Inflammatory macrophage treated with lipopolysaccharide for 4 hours (primary cell): ENCODE results near the gene ARL14EP.

Source experiments
- DNase-seq: peaks from one replicate; pipeline ENCODE4 v3.0.0-alpha.2; 2020

Gene ARL14EP

GRCh38 chr11:30329150-30329940 is 6.4 kb downstream of the ARL14EP start:
- no peak for DNase-seq

- DNase-seq = no peak
Observed at GRCh38 chr11:30333405-30333804, 10.5 kb downstream of the ARL14EP start.

DNA sequence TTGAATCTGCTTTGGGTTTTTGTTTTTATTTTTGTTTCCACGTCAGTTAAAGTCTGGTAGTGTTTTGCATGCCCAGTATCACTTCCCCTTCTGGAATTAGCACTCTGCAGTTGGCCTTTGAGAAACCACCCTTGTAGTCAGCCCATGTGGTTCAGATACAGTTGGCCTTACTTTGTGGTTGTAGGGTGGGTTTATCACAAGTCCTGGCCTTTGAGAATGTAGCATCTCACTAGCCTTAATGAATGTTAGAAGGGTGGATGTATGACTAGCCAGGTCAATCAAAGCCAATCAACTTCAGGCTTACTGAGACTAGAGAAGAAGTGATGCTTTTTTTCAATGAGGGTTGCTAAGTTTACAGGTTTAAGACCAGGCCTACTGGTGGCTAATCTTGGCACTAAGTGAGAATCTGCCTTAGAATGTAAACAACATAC is 19.8 kb downstream of the ARL14EP start:
- peak; percentile 81 for DNase-seq

DNA sequence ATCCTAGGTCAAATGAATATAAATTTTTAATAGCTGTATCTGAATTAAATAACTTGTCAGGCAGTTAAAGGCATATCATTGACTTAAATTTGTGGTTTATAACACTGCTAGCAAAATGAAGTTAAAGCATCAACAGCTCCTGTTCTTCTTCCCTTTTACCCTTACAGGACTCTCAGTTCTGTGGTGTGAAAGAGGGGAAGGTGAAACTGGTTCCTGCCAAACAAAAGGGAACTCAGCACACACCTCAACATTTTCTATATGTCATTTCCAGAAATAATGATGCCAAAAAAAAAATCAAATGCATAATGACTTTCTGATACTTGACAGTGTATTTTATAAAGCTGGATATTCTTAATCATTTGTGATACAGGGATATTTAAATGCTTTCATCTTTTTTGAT is 21.2 kb downstream of the ARL14EP start:
- DNase-seq = no peak

DNA sequence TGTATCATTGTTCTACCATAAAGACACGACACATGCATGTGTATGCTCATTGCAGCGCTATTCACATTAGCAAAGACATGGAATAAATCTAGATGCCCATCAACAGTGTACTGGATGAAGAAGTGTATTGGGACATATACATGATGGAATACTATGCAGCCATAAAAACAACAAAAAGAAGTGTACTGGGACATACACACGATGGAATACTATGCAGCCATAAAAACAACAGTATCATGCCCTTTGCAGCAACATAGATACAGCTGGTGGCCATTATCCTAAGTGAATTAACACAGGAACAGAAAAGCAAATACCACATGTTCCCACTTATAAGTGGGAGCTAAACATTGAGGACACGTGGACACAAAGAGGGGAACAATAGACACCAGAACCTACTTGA is 22.7 kb downstream of the ARL14EP start:
- no peak for DNase-seq

DNA sequence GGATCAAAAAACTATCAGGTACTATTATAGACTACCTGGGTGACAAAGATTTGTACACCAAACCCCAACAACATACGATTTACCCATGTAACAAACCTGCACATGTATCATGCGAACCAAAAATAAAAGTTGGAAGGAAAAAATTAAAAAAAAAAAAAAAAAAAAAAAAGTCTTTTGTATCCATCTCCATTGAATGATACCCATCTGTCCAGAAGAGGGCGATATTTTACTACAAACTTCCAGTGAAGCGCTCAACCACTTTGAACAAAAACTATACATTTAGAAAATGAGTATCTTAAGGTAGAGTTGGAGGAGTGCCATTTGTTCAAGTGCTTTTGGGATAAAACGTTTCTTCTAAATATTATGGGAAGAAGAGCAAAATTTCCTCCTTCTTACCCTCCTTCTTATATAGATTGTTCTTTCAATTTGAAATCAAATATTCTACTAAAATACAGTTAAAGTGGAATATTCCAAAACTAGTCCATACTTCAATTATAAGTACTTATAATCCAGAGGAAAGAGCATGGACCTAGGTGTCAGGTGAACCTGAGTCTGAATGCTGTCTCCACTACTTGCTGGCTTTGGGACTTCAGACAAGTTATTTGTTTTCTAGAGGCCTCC is 23.3 kb downstream of the ARL14EP start:
- peak; percentile 71 for DNase-seq

- DNase-seq = no peak
Observed at GRCh38 chr11:30348035-30348434, 25.1 kb downstream of the ARL14EP start.

DNA sequence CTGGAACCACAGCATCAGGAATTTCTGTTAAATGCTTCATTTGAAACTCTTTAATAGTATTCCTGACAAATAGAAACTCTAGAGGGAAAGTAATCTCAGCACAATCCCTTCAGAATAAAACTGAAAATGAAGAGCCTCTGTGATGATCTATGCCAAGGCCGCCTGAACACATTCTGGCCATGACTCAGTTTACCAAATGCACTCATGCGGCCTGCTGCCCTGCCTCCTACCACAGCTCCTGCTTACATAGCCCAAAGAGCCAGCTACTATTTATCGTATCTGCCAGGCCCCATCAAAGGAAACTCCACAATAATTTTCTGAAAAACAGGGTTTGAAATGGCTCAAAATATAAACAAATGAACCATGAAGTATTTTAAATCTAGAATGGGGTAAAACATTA is 27.0 kb downstream of the ARL14EP start:
- DNase-seq = no peak

- DNase-seq = no peak
Observed at GRCh38 chr11:30350384-30350783, 27.5 kb downstream of the ARL14EP start.

- no peak for DNase-seq
Observed at GRCh38 chr11:30351061-30351460, 28.2 kb downstream of the ARL14EP start.

- no peak for DNase-seq
Observed at GRCh38 chr11:30356391-30356790, 33.5 kb downstream of the ARL14EP start.

- no peak for DNase-seq
Observed at GRCh38 chr11:30357872-30358271, 35.0 kb downstream of the ARL14EP start.

DNA sequence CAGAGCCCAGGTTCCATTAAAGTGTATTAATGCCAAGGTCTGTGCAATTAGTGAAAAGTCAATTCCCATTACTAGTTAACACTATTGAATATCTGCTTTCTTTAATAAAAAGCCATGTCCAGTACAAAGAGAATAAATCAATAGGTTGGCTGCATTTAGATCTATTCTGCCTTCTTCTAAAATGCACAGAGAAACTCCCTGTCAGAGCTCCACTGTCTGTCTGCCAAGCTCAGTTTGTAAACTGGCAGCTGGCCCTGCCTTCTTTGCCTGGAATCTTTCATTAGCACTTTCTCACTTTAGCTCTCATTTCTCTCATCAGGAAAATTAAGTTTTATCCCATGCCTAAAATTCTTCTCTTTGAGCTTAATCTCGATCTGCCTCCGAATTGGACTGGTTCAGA is 35.6 kb downstream of the ARL14EP start:
- no peak for DNase-seq

- no peak for DNase-seq
Observed at GRCh38 chr11:30360741-30361140, 37.8 kb downstream of the ARL14EP start.

GRCh38 chr11:30364139-30364836 is 41.4 kb downstream of the ARL14EP start:
- DNase-seq = no peak

DNA sequence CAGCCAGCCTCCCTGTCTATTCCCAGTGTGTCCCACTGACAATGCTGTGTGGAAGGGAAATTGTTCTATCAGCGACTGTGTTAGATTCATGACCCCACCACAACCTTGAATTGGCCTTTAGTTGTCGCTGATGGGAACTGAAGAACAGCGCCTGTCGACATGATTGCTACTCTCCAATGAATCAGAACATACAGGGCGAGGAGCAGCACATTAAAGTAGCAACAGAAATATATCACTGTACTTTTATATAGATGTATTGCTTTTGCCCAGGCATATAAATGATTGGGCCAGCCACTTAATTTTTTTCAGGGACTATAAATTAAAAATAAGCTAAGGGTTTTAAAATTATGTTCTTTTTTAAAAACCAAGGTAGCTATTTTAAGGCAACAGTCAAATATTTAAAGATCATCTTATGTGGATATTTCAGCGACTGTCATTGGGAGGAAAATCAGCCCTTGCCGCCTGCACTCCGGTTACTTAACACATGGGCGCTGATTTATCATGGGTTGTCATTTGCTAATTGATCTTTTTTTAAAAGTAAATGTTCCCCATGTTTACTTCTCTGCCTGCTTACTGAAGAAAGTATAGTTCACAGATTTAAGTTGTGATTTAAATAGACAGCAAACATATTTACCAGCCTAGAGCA is 42.1 kb downstream of the ARL14EP start:
- DNase-seq = no peak

GRCh38 chr11:30365793-30366517 is 43.1 kb downstream of the ARL14EP start:
- no peak for DNase-seq

GRCh38 chr11:30368394-30368793 is 45.5 kb downstream of the ARL14EP start:
- no peak for DNase-seq

DNA sequence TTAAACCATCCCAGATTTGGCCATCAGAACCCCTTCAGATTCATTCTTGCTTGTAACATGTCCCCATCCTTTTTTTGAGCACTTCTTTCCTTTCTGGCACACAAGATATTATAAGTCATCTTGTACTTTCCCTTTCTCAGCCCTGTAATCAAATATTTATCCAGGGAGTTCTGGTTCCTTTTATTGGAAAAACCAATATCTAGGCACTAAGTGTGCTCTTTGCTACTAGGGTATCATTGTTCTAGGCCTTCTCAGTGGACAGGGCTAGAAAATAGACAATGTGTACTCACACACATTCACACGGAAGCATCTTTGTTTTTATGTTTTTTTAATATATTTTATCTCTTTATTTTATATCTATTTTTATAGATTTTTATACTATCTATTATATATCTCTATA is 47.3 kb downstream of the ARL14EP start:
- DNase-seq = no peak

DNA sequence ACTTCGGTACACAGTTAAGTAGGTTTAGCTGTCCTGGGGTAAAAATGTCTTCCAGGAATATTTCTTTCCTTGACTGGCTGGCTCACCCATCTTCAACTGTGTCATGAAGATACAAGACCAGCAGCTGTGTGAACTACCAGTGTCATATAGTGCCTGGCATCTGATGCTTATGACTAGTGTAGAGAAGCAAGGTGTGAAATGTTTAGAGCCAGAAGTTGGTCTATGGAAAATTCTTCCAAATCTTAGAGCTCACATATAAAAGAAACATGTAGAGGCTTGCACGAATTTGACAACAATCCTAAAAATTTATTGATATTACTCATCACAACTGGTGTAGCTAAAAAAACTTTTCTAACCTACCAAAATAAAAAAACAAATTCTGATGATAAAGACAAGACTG is 54.4 kb downstream of the ARL14EP start:
- no peak for DNase-seq

DNA sequence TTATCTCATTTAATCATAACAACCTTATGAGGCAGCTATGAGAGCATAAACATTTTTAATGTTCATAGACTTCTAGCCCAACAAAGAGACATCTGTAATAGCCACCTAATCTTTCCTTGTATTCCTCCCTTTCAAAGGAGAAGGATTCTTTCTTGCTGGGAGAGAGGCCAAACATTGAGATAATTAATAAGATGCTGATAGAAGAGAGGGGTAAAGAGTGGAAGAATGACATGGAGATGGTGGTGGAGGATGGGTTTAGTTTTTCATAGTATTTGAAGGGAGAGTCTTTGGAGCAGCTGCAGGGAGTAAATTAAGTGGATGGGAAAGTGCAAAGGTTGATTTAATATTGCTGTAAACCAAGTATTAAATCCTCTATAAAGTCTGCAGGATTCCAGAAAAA is 57.9 kb downstream of the ARL14EP start:
- DNase-seq = no peak

GRCh38 chr11:30381879-30382278 is 59.0 kb downstream of the ARL14EP start:
- DNase-seq = no peak
